NCI-H187 treated with DMSO at 0.1 percent for 48 hours (cell line): ENCODE measurements around the gene C2CD4D.
A peak's percentile ranks its signal among the peaks of the same experiment; 100 is the strongest.

Experiments used
- DNase-seq: peaks from one replicate; lab custom pipeline; 2025; lab: John Stamatoyannopoulos, UW

The C2CD4D gene

GRCh38 chr1:151814426-151814825 lies 25.2 kb downstream of the C2CD4D start:
- DNase-seq = no peak

GRCh38 chr1:151813271-151813977 lies 26.2 kb downstream of the C2CD4D start:
- no peak for DNase-seq

- no peak for DNase-seq
Observed at GRCh38 chr1:151811181-151811580, 28.4 kb downstream of the C2CD4D start.

- no peak for DNase-seq
Observed at GRCh38 chr1:151809985-151810556, 29.5 kb downstream of the C2CD4D start.

- DNase-seq = no peak
Observed at GRCh38 chr1:151809290-151809984, 30.2 kb downstream of the C2CD4D start.

GRCh38 chr1:151807766-151808165 lies 31.9 kb downstream of the C2CD4D start:
- DNase-seq = no peak

GRCh38 chr1:151807131-151807530 lies 32.5 kb downstream of the C2CD4D start:
- no peak for DNase-seq

- DNase-seq = no peak
Observed at GRCh38 chr1:151806170-151806569, 33.5 kb downstream of the C2CD4D start.

- DNase-seq = no peak
Observed at GRCh38 chr1:151805066-151805820, 34.4 kb downstream of the C2CD4D start, which contains the start of gene LINGO4. Gene LINGO4 (minus strand): TSS chr1:151805419. CDS start chr1:151802704, 2,715 bp downstream.

GRCh38 chr1:151803915-151804314 lies 35.7 kb downstream of the C2CD4D start:
- no peak for DNase-seq

- DNase-seq = no peak
Observed at GRCh38 chr1:151803164-151803563, 36.5 kb downstream of the C2CD4D start.

- no peak for DNase-seq
Observed at GRCh38 chr1:151802372-151802771, 37.2 kb downstream of the C2CD4D start.

- no peak for DNase-seq
Observed at GRCh38 chr1:151801846-151802245, 37.8 kb downstream of the C2CD4D start.

- DNase-seq = no peak
Observed at GRCh38 chr1:151801310-151801820, 38.3 kb downstream of the C2CD4D start.

GRCh38 chr1:151800830-151801229 lies 38.8 kb downstream of the C2CD4D start:
- no peak for DNase-seq

GRCh38 chr1:151799179-151800022 lies 40.2 kb downstream of the C2CD4D start:
- DNase-seq = no peak

- DNase-seq = no peak
Observed at GRCh38 chr1:151798571-151798970, 41.0 kb downstream of the C2CD4D start.

- no peak for DNase-seq
Observed at GRCh38 chr1:151790940-151791651, 48.5 kb downstream of the C2CD4D start.

GRCh38 chr1:151790071-151790939 lies 49.3 kb downstream of the C2CD4D start, which contains the start of gene TDRKH:
Gene TDRKH (minus strand): TSS chr1:151790500. CDS start chr1:151783022, 7,478 bp downstream.
- peak; percentile 100 for DNase-seq
